Measurements from ENCODE around the gene BRI3BP. TPM values are rescaled to one million over a fixed set of nuclear protein-coding genes. Genes with fewer than 3 reads are reported as not detected.
A peak's percentile ranks its signal among the peaks of the same experiment; 100 is the strongest.

The BRI3BP gene
- total RNA-seq, 1 donor from 2014 or later = 4.9 TPM

DNA sequence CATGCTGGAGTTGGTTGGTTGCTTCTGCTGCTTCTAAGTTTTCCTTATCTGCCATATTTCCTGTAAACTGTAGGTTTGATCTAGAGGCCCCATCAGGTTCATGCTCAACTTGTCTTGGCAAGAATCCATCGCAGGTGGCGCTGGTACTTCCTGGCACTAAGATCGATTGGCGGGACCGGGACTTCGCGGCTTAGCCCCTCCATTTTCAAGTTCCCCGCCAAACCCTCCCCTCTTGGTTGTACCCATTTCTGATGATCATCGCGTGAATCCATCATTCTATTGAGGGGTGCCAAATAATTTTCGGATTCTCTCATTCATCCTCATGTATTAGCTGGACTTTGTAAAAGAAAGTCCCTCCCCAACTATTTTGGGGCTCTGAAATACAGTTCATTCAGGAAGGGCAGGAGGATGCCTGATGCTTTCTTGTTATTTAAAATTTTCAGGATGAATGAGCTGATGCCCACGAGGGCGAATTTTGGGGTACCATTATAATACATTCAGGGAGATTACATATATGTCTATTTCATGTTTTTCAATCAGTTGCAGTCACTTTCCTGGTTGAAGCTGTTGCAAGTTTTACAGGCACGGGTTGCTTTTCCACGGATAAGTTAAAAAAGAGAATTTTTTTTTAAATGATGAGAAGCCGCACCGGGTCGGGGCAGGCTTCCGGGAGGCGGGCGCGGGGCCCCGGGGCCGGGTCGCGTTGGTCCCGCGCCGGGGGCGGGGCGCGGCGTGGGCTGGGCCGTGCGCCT lies 395 bp upstream of the BRI3BP start:
- Mint-ChIP-seq H3K27me3 (ENCODE audit: unreplicated experiment) (no peaks in the 10 kb centered on the region), H3K27ac (ENCODE audit: unreplicated experiment) (peak overlapping the region; percentile 35), H3K4me1 (ENCODE audit: unreplicated experiment) (peaks cover 28% of the 10 kb centered on the region), H3K36me3 (ENCODE audit: unreplicated experiment) (no peaks in the 10 kb centered on the region), H3K4me3 (ENCODE audit: unreplicated experiment) (peak overlapping the region; percentile 82), H3K9me3 (ENCODE audit: unreplicated experiment) (no peaks in the 10 kb centered on the region)
- DNase-seq (ENCODE audit: extremely low spot score, unreplicated experiment) = no peak
- TF ChIP-seq, protein P1, sequence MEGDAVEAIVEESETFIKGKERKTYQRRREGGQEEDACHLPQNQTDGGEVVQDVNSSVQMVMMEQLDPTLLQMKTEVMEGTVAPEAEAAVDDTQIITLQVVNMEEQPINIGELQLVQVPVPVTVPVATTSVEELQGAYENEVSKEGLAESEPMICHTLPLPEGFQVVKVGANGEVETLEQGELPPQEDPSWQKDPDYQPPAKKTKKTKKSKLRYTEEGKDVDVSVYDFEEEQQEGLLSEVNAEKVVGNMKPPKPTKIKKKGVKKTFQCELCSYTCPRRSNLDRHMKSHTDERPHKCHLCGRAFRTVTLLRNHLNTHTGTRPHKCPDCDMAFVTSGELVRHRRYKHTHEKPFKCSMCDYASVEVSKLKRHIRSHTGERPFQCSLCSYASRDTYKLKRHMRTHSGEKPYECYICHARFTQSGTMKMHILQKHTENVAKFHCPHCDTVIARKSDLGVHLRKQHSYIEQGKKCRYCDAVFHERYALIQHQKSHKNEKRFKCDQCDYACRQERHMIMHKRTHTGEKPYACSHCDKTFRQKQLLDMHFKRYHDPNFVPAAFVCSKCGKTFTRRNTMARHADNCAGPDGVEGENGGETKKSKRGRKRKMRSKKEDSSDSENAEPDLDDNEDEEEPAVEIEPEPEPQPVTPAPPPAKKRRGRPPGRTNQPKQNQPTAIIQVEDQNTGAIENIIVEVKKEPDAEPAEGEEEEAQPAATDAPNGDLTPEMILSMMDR (IDR thresholded peaks at IDR 0.05) = peak; percentile 37

DNA sequence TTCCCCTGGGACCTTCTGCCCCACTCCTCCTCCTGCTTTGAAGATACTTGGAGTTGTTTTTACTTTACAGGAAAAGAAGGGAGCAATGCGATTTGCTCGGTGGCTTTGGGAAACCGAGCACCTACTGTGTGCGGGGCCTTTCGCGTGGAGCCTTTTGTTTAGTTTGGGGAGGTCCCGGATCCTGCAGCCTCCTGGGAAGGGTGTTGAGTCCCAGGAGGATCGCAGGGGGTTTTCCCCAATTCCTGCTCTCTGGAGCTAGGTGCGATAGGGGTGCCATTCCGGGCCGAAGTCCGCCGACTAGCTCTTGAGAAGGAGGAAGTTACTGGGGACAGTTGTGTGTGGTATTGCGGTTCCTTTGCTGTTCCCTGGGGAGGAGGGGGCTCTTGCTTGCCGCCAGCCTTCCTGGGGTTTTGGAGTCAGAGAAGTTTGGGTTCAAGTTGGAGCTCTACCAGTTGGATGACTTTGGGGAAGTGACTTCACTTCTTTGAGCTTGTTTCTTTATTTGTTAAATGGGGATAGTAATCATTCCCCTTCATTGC lies 1.1 kb downstream of the BRI3BP start:
- Mint-ChIP-seq H3K27ac (ENCODE audit: unreplicated experiment) (no peak overlapping the region), H3K36me3 (ENCODE audit: unreplicated experiment) (no peaks in the 10 kb centered on the region), H3K4me3 (ENCODE audit: unreplicated experiment) (peak overlapping the region; percentile 85), H3K4me1 (ENCODE audit: unreplicated experiment) (peaks cover 18% of the 10 kb centered on the region), H3K9me3 (ENCODE audit: unreplicated experiment) (no peaks in the 10 kb centered on the region), H3K27me3 (ENCODE audit: unreplicated experiment) (no peaks in the 10 kb centered on the region)
- DNase-seq (ENCODE audit: extremely low spot score, unreplicated experiment) = no peak
- TF ChIP-seq, protein P1 (IDR thresholded peaks at IDR 0.05) = no peak

DNA sequence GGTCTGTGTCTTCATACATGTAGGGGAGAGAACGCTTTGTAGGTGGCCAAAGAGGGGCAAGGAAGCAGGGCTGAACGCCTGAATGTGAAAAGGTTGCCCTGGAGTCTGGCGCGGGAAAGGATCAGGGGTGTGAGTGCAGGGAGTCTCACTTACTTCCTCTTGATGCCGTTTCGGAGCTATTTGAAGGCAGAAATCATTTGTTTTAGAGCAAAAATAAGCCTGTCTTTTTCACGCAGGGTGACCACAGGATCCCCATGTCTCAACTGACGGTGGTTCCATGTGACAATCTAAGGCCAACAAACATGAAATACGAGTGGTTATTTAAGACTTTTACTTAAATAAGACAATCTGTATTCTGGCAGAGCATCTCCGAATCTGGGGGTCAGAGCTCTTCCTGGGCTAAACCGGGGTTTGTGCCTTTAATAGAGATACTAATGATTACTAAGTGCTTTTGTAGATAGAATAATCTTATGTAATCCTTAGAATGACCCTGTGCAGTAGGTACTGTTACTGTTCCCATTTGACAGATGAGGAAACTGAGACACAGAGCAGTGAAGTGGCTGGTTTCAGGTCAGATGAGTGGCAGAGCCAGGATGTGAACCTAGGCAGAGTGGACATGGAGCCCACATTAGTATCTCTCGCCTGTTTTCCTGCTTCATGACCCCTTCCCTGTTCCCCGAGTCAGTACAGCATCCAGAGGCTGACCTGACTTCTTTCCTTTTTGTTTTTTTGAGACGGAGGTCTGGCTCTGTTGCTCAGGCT lies 1.9 kb downstream of the BRI3BP start:
- TF ChIP-seq, protein P1 (IDR thresholded peaks at IDR 0.05) = no peak
- Mint-ChIP-seq H3K9me3 (ENCODE audit: unreplicated experiment) (no peaks in the 10 kb centered on the region), H3K27me3 (ENCODE audit: unreplicated experiment) (no peaks in the 10 kb centered on the region), H3K4me1 (ENCODE audit: unreplicated experiment) (peaks cover 18% of the 10 kb centered on the region), H3K27ac (ENCODE audit: unreplicated experiment) (no peak overlapping the region), H3K36me3 (ENCODE audit: unreplicated experiment) (no peaks in the 10 kb centered on the region), H3K4me3 (ENCODE audit: unreplicated experiment) (peak overlapping the region; percentile 85)
- DNase-seq (ENCODE audit: extremely low spot score, unreplicated experiment) = no peak

DNA sequence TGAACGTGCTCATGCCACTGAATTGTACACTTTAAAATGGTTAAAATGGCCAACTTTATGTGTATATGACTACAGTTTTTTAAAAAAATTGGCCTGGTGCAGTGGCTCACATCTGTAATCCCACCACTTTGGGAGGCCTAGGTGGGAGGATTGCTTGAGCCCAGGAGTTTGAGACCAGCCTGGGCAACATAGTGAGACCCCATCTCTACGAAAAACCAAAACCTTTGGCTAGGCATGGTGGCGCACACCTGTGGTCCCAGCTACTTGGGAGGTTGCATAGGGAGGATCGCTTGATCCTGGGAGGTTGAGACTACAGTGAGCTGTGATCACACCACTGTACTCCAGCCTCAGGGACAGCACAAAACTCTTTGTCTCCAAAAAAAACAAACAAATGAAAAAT lies 5.3 kb downstream of the BRI3BP start:
- H3K27me3 Mint-ChIP-seq (ENCODE audit: unreplicated experiment) = no peaks in the 10 kb centered on the region
- no peaks in the 10 kb centered on the region for H3K36me3 Mint-ChIP-seq (ENCODE audit: unreplicated experiment)
- peaks cover 12% of the 10 kb centered on the region for H3K4me1 Mint-ChIP-seq (ENCODE audit: unreplicated experiment)
- TF ChIP-seq, protein P1 (IDR thresholded peaks at IDR 0.05) = no peak
- no peak for DNase-seq (ENCODE audit: extremely low spot score, unreplicated experiment)
- no peaks in the 10 kb centered on the region for H3K9me3 Mint-ChIP-seq (ENCODE audit: unreplicated experiment)
- no peak overlapping the region for H3K4me3 Mint-ChIP-seq (ENCODE audit: unreplicated experiment)
- H3K27ac Mint-ChIP-seq (ENCODE audit: unreplicated experiment) = no peak overlapping the region

DNA sequence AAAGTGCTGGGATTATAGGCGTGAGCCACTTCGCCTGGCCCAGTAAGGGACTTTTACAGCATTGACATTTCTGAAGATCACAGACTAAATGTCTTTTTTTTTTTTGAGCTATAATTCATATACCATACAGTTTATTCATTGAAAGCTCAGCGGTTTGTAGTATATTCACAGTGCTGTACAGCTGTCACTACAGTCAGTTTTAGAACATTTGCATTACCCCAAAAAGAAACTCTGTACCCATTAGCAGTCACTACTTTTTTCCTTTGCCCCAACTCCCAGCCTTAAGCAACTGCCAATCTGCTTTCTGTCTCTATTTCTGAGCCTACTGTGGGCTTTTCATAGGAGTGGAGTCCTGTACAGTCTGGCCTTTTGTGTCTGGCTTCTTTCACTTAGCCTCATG lies 8.2 kb downstream of the BRI3BP start:
- no peak for DNase-seq (ENCODE audit: extremely low spot score, unreplicated experiment)
- no peaks in the 10 kb centered on the region for H3K36me3 Mint-ChIP-seq (ENCODE audit: unreplicated experiment)
- no peaks in the 10 kb centered on the region for H3K9me3 Mint-ChIP-seq (ENCODE audit: unreplicated experiment)
- no peaks in the 10 kb centered on the region for H3K27me3 Mint-ChIP-seq (ENCODE audit: unreplicated experiment)
- no peaks in the 10 kb centered on the region for H3K4me1 Mint-ChIP-seq (ENCODE audit: unreplicated experiment)
- TF ChIP-seq, protein P1 (IDR thresholded peaks at IDR 0.05) = no peak
- H3K4me3 Mint-ChIP-seq (ENCODE audit: unreplicated experiment) = no peak overlapping the region
- no peak overlapping the region for H3K27ac Mint-ChIP-seq (ENCODE audit: unreplicated experiment)

Measured in osteocyte (in vitro differentiated cells).